Neural cell (in vitro differentiated cells): ENCODE results near the gene CD70. TPM values are rescaled to one million over a fixed set of nuclear protein-coding genes. Genes with fewer than 3 reads are reported as not detected.

Experiments
- H2AFZ ChIP-seq: fragments of 200-600, 300-800 bp; sonication (generic), shearing (Covaris generic); 2 replicates; pipeline ENCODE4 v1.6.0; 2014; ENCODE audit warnings: low read depth, mild to moderate bottlenecking, antibody characterized with exemption, low read length, moderate library complexity
- H3F3A ChIP-seq: fragments of 200-600 bp; shearing (Covaris generic); 2 replicates; pipeline ENCODE4 v1.6.1; 2016; ENCODE audit warnings: mild to moderate bottlenecking, moderate library complexity, mixed read lengths, antibody characterized with exemption, low read length; ENCODE audit not compliant: insufficient read depth, poor library complexity, severe bottlenecking
- H3K27ac ChIP-seq: fragments of 200-600, 300-800 bp; sonication (generic), shearing (Covaris generic); 2 replicates; pipeline ENCODE4 v1.5.1; 2014; ENCODE audit warnings: mild to moderate bottlenecking, low read length, moderate library complexity
- H3K27me3 ChIP-seq: fragments of 300-800, 200-600 bp; sonication (generic), shearing (Covaris generic); 2 replicates; pipeline ENCODE4 v1.6.0; 2014; ENCODE audit warnings: mild to moderate bottlenecking, low read depth, low read length, moderate library complexity; ENCODE audit not compliant: insufficient read depth
- H3K36me3 ChIP-seq: fragments of 300-800, 200-600 bp; sonication (generic), shearing (Covaris generic); 2 replicates; pipeline ENCODE4 v1.5.1; 2014; ENCODE audit warnings: mild to moderate bottlenecking, antibody characterized with exemption, low read length, moderate library complexity; ENCODE audit not compliant: insufficient read depth
- H3K4me2 ChIP-seq: fragments of 300-800, 200-600 bp; sonication (generic), shearing (Covaris generic); 2 replicates; pipeline ENCODE4 v1.6.0; 2014; ENCODE audit warnings: mild to moderate bottlenecking, low read length
- H3K4me3 ChIP-seq: fragments of 300-800, 200-600 bp; sonication (generic), shearing (Covaris generic); 2 replicates; pipeline ENCODE4 v1.5.1; 2014; ENCODE audit warnings: mild to moderate bottlenecking, low read length, moderate library complexity
- H3K79me2 ChIP-seq: fragments of 200-600 bp; shearing (Covaris generic); replicated peaks from 2 replicates; pipeline ENCODE4 v1.6.0; 2014; ENCODE audit warnings: mild to moderate bottlenecking, low read length, moderate library complexity; ENCODE audit not compliant: insufficient read depth
- H3K9ac ChIP-seq: fragments of 300-800, 200-600 bp; sonication (generic), shearing (Covaris generic); 2 replicates; pipeline ENCODE4 v1.6.1; 2016; ENCODE audit warnings: mild to moderate bottlenecking, low read length, mixed read lengths
- H3K9me2 ChIP-seq: fragments of 200-600 bp; shearing (Covaris generic); 2 replicates; pipeline ENCODE4 v1.6.1; 2016; ENCODE audit warnings: mild to moderate bottlenecking, low read length, mixed read lengths; ENCODE audit not compliant: insufficient read depth
- H3K9me3 ChIP-seq: fragments of 200-600, 300-800 bp; sonication (generic), shearing (Covaris generic); 2 replicates; pipeline ENCODE4 v1.6.1; 2016; ENCODE audit warnings: mild to moderate bottlenecking, mixed run types, low read length, moderate library complexity, mixed read lengths
- H4K20me1 ChIP-seq: fragments of 200-600 bp; shearing (Covaris generic); 2 replicates; pipeline ENCODE4 v1.6.1; 2016; ENCODE audit warnings: mild to moderate bottlenecking, mixed run types; ENCODE audit not compliant: insufficient read depth
- EP300 ChIP-seq: fragments of 450-650 bp; conservative IDR thresholded peaks from 2 replicates; pipeline ENCODE4 v1.6.1; 2014; ENCODE audit warnings: antibody characterized with exemption, mild to moderate bottlenecking, moderate library complexity; ENCODE audit not compliant: poor library complexity, severe bottlenecking
- EZH2 ChIP-seq: fragments of 200-600, 300-800 bp; shearing (Covaris generic), sonication (generic); IDR thresholded peaks from 2 replicates; pipeline ENCODE4 v1.6.1; 2014; ENCODE audit warnings: antibody characterized with exemption, low read length, borderline replicate concordance, mild to moderate bottlenecking; ENCODE audit not compliant: insufficient read depth, poor library complexity, severe bottlenecking
- MXI1 ChIP-seq: fragments of 450-650 bp; conservative IDR thresholded peaks from 2 replicates; pipeline ENCODE4 v1.6.1; 2014; ENCODE audit warnings: antibody characterized with exemption, mild to moderate bottlenecking; ENCODE audit not compliant: poor library complexity, severe bottlenecking
- POLR2AphosphoS5 ChIP-seq: IDR thresholded peaks from 2 replicates; pipeline ENCODE4 v1.6.1; 2012
- RAD21 ChIP-seq: fragments of 450-650 bp; conservative IDR thresholded peaks from 2 replicates; pipeline ENCODE4 v1.6.1; 2014; ENCODE audit warnings: antibody characterized with exemption, mild to moderate bottlenecking, moderate library complexity
- REST ChIP-seq: IDR thresholded peaks from 2 replicates; pipeline ENCODE4 v1.6.1; 2012; ENCODE audit warnings: borderline replicate concordance
- SMC3 ChIP-seq: fragments of 450-650 bp; conservative IDR thresholded peaks from 2 replicates; pipeline ENCODE4 v1.6.1; 2014; ENCODE audit warnings: antibody characterized with exemption, mild to moderate bottlenecking, moderate library complexity; ENCODE audit not compliant: poor library complexity
- TAF1 ChIP-seq: IDR thresholded peaks from 2 replicates; pipeline ENCODE4 v1.6.1; 2012; ENCODE audit warnings: low read depth
- polyA plus RNA-seq: library from polyadenylated mRNA; depleted of rRNA; stranded (reverse); fragments of >200 nt; gene quantifications from 2 replicates; pipeline ENCODE4 v1.2.3, GENCODE V29; 2014
- TF ChIP-seq, protein P1 (sequence below): fragments of 450-650 bp; IDR thresholded peaks from 2 replicates; pipeline ENCODE4 v1.5.1; 2014; ENCODE audit warnings: antibody characterized with exemption, mild to moderate bottlenecking, moderate library complexity; ENCODE audit not compliant: poor library complexity, severe bottlenecking

Gene CD70
- polyA plus RNA-seq, 1 donor from 2014 or later, result not detected

DNA sequence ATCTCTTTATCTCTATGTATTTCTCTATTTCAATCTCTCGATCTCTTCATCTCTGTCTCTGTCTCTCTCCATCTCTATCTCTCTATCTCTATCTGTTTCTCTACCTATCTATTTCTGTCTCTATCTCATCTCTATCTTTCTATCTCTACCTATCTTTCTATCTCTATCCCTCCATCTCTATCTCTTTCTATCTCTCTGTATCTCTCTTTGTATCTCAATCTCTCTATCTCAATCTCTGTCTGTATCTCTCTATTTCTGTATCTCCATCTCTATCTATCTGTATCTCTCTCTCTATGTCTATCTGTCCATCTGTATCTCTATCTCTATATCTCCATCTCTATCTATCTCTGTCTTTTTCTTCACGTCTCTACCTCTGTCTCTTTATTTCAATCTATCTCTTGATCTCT lies 34.9 kb downstream of the CD70 start:
- Histone ChIP-seq H3K27me3 (no peaks in the 10 kb centered on the region), H3K9me3 (no peaks in the 10 kb centered on the region), H3K9ac (no peak overlapping the region), H3K9me2 (no peaks in the 10 kb centered on the region), H3K27ac (no peak overlapping the region), H3K36me3 (no peaks in the 10 kb centered on the region), H4K20me1 (no peaks in the 10 kb centered on the region), H3K4me3 (no peak overlapping the region), H3F3A (no peaks in the 10 kb centered on the region), H3K4me2 (no peak overlapping the region), H2AFZ (no peak overlapping the region), H3K79me2 (no peaks in the 10 kb centered on the region)
- TF ChIP-seq EZH2 (no peak), TAF1 (no peak), RAD21 (no peak), REST (no peak), POLR2AphosphoS5 (no peak), SMC3 (no peak), EP300 (no peak)
- TF ChIP-seq, protein P1, sequence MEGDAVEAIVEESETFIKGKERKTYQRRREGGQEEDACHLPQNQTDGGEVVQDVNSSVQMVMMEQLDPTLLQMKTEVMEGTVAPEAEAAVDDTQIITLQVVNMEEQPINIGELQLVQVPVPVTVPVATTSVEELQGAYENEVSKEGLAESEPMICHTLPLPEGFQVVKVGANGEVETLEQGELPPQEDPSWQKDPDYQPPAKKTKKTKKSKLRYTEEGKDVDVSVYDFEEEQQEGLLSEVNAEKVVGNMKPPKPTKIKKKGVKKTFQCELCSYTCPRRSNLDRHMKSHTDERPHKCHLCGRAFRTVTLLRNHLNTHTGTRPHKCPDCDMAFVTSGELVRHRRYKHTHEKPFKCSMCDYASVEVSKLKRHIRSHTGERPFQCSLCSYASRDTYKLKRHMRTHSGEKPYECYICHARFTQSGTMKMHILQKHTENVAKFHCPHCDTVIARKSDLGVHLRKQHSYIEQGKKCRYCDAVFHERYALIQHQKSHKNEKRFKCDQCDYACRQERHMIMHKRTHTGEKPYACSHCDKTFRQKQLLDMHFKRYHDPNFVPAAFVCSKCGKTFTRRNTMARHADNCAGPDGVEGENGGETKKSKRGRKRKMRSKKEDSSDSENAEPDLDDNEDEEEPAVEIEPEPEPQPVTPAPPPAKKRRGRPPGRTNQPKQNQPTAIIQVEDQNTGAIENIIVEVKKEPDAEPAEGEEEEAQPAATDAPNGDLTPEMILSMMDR, result no peak

GRCh38 chr19:6551607-6552450 lies 39.1 kb downstream of the CD70 start:
- Histone ChIP-seq H3K27me3 (no peaks in the 10 kb centered on the region), H3K27ac (no peak overlapping the region), H3K4me3 (no peak overlapping the region), H3K79me2 (no peaks in the 10 kb centered on the region), H2AFZ (no peak overlapping the region), H3F3A (no peaks in the 10 kb centered on the region), H3K9me2 (no peaks in the 10 kb centered on the region), H4K20me1 (no peaks in the 10 kb centered on the region), H3K36me3 (no peaks in the 10 kb centered on the region), H3K9me3 (no peaks in the 10 kb centered on the region), H3K4me2 (no peak overlapping the region), H3K9ac (no peak overlapping the region)
- TF ChIP-seq EP300, result no peak
- TF ChIP-seq RAD21, result no peak
- TF ChIP-seq EZH2, result no peak
- TF ChIP-seq POLR2AphosphoS5, result no peak
- no peak for TF ChIP-seq MXI1
- no peak for TF ChIP-seq REST
- no peak for TF ChIP-seq SMC3
- TF ChIP-seq TAF1, result no peak
- TF ChIP-seq, protein P1, result no peak
